ENCODE measurements around the gene VMAC.

The VMAC gene

DNA sequence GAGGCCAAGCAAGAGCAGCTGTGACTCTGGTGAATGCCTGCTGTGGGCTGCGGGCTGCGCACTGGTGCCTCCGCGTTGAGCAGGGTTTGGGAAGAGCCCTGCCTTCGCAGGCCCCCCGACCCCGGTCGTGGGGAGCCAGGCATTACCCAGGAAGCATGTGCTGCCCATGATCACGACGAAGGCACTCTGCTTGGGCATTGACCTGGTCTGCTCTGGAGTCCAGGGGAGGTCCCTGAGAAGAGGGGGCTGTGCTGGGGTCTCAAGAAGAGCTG is 54.1 kb downstream of the VMAC start:
- DNase-seq (ENCODE audit: low read depth), result no peak
- TF ChIP-seq, protein P1, sequence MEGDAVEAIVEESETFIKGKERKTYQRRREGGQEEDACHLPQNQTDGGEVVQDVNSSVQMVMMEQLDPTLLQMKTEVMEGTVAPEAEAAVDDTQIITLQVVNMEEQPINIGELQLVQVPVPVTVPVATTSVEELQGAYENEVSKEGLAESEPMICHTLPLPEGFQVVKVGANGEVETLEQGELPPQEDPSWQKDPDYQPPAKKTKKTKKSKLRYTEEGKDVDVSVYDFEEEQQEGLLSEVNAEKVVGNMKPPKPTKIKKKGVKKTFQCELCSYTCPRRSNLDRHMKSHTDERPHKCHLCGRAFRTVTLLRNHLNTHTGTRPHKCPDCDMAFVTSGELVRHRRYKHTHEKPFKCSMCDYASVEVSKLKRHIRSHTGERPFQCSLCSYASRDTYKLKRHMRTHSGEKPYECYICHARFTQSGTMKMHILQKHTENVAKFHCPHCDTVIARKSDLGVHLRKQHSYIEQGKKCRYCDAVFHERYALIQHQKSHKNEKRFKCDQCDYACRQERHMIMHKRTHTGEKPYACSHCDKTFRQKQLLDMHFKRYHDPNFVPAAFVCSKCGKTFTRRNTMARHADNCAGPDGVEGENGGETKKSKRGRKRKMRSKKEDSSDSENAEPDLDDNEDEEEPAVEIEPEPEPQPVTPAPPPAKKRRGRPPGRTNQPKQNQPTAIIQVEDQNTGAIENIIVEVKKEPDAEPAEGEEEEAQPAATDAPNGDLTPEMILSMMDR (IDR thresholded peaks at IDR 0.05; ENCODE audit: low read depth, low read length, missing control alignments), result no peak
- no peak overlapping the region for H3K4me3 ChIP-seq (ENCODE audit: low read depth, low read length)

DNA sequence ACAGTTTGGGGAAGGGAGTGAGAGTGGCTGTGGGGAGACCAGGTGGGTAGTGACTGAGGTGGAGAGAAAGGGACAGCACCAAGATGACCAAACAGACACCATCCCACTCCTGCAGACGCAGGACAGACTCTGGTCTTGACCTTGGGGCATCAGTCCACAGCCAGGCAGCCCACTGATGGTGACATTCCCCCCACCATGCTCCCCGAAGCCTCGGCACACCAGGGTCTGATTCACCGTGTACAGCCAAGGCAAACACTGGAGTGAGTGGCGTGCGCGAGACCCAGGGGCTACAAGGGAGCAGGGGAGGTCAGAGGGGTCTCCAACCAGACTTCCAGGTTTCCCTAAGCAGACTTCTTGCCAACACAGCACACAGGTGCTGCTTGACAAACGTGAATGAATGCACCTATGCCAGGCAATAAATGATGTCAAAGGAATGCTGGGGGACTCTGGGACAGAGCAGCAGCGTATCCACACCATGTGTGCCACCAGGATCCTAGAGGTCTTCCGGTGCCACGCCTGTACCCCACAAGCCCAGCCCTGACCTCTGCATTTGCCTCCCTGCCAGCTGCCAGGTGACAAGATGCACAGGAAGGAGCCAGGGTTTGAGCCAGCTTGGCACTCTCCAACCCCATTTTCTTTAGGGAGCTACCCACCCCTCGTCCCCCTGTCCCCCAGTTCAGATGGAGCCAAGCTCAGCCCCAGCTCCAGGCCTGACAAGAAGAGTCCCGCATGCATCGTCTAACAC is 54.8 kb downstream of the VMAC start:
- no peak for DNase-seq (ENCODE audit: low read depth)
- no peak overlapping the region for H3K4me3 ChIP-seq (ENCODE audit: low read depth, low read length)
- TF ChIP-seq, protein P1 (IDR thresholded peaks at IDR 0.05; ENCODE audit: low read depth, low read length, missing control alignments), result no peak

All from GM12864 (cell line).